Coronary artery (tissue), 2 donors: ENCODE results near the gene RAB11FIP2.

Experiments used
- DNase-seq: peaks from one replicate; pipeline ENCODE4 v3.0.0-alpha.2; 2017; ENCODE audit warnings: low spot score
- H3K27ac ChIP-seq, 2 donors: fragments of 200-600 bp; sonication (generic); one replicate each; pipeline ENCODE4 v1.5.1; 2016 to 2019
- H3K4me3 ChIP-seq: fragments of 200-600 bp; sonication (generic); 2 replicates; pipeline ENCODE4 v1.5.1; 2016; ENCODE audit warnings: mild to moderate bottlenecking, moderate library complexity
- CTCF ChIP-seq: fragments of 200-600 bp; sonication (generic); IDR thresholded peaks from one replicate; pipeline ENCODE4 v1.5.1; 2019; ENCODE audit warnings: antibody characterized with exemption

The RAB11FIP2 gene

GRCh38 chr10:118045837-118046394 lies 825 bp downstream of the RAB11FIP2 start:
- DNase-seq: peak; percentile 83
- H3K4me3 ChIP-seq: peak overlapping the region; percentile 97
- TF ChIP-seq CTCF: no peak
- H3K27ac ChIP-seq: peak overlapping the region; percentile 96 to 99

GRCh38 chr10:118045158-118045836 lies 1.4 kb downstream of the RAB11FIP2 start:
- DNase-seq: no peak
- no peak for TF ChIP-seq CTCF
- H3K27ac ChIP-seq: peak overlapping the region; percentile 96 to 99
- peak overlapping the region; percentile 97 for H3K4me3 ChIP-seq

GRCh38 chr10:118042827-118043242 lies 3.9 kb downstream of the RAB11FIP2 start:
- no peak for TF ChIP-seq CTCF
- H3K27ac ChIP-seq: no peak overlapping the region
- no peak overlapping the region for H3K4me3 ChIP-seq
- DNase-seq: no peak

GRCh38 chr10:118042336-118042735 lies 4.4 kb downstream of the RAB11FIP2 start:
- no peak overlapping the region for H3K4me3 ChIP-seq
- TF ChIP-seq CTCF: no peak
- H3K27ac ChIP-seq: no peak overlapping the region
- no peak for DNase-seq

DNA sequence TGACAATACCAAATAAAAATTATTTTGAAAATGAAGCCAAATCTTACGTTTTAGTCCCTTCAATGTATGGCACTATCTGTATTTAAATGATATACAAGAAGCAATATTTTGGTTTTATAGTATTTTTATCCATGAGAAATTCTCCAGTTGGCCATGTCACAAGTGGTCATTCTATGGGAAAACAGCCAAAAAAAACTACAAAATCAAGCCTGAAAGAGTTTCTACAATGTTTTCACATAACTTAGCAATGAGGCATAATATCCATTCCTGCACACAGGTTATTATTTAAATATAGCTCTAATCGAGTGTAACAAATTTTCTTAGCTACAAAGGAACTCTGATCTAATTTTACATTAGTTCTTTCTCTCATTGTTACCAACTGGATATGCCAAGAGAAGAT lies 5.4 kb downstream of the RAB11FIP2 start:
- Histone ChIP-seq H3K4me3 (no peak overlapping the region), H3K27ac (no peak overlapping the region)
- TF ChIP-seq CTCF: no peak
- DNase-seq: no peak

DNA sequence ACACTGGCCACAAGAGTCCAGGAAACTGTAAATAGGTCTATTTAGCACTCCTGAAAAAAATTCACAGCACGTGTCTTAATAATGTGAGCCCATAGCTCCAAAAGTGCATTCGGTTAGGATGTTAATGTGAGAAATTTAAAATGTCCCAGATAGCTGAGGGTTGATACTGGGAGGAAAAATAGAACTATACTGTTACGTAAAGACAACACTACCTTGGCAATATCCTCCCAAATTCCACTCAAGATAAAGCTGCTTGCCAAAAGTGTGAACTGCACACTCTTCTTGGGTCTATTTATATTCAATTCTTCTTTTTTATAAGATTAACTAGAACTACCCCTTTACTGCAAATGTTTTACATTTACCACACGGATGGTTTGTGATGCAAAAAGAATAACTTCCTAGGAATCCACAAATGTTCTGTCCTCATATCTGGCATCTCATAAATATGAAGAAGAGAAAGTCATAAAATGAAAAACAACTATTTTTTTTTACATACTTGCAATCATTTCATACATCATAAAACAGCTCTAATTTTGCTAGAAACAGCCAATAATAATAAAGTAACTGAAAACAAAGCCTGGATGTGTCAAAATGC lies 10.4 kb downstream of the RAB11FIP2 start:
- no peak for DNase-seq
- H3K27ac ChIP-seq: no peak overlapping the region
- TF ChIP-seq CTCF: no peak
- H3K4me3 ChIP-seq: no peak overlapping the region
